ENCODE data around the gene XPO4. TPM values are rescaled to one million over a fixed set of nuclear protein-coding genes. Genes with fewer than 3 reads are reported as not detected.
"Not testable (repeated sequence)": the region's sequence is repeated elsewhere in the genome, so short reads cannot be mapped to it uniquely, and the experiment has no call there.

The XPO4 gene
- total RNA-seq, 1 donor from 2014 or later = 21.2 TPM

DNA sequence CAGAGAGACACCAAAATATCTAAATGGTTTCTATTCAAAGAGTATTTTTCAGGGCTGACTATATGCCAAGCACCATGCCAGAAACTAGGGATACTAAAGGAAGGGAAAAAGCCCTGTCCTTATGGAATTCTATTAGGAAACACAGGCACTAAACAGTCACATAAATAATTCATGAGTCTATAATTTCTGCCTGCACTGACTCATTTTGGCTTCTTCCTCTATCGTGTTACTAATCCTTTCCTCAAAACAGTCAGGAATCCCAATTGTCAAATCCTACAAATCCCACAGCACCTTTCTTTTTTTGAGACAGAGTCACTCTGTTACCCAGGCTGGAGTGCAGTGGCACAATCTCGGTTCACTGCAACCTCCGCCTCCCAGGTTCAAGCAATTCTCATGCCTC, 29.2 kb downstream of the XPO4 start:
- Histone ChIP-seq H3K36me3 (ENCODE audit: control insufficient read depth, insufficient read depth, low read length) (no peaks in the 10 kb centered on the region), H3K27me3 (ENCODE audit: control insufficient read depth, insufficient read depth, low read length) (no peaks in the 10 kb centered on the region), H3K4me3 (ENCODE audit: low read depth, low read length) (no peak overlapping the region)
- TF ChIP-seq, protein P1, sequence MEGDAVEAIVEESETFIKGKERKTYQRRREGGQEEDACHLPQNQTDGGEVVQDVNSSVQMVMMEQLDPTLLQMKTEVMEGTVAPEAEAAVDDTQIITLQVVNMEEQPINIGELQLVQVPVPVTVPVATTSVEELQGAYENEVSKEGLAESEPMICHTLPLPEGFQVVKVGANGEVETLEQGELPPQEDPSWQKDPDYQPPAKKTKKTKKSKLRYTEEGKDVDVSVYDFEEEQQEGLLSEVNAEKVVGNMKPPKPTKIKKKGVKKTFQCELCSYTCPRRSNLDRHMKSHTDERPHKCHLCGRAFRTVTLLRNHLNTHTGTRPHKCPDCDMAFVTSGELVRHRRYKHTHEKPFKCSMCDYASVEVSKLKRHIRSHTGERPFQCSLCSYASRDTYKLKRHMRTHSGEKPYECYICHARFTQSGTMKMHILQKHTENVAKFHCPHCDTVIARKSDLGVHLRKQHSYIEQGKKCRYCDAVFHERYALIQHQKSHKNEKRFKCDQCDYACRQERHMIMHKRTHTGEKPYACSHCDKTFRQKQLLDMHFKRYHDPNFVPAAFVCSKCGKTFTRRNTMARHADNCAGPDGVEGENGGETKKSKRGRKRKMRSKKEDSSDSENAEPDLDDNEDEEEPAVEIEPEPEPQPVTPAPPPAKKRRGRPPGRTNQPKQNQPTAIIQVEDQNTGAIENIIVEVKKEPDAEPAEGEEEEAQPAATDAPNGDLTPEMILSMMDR (IDR thresholded peaks at IDR 0.05; ENCODE audit: insufficient read depth, low read length, poor library complexity, severe bottlenecking) = no peak
- DNase-seq (ENCODE audit: low read depth) = no peak

DNA sequence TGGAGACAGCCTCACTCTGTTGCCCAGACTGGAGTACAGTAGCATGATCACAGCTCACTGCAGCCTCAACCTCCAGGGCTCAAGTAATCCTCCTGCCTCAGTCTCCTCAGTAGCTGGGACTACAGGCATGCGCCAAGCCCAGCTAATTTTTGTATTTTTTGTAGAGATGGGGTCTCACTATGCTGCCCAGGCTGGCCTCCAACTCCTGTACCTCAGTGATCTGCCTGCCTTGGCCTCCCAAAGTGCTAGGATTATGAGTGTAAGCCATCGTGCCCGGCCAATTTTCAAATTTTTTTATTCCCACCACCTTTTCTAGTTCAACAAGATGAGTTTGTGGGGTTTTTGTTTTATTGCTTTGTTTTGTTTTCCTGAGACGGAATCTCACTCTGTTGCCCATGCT, 31.7 kb downstream of the XPO4 start:
- Histone ChIP-seq H3K27me3 (ENCODE audit: control insufficient read depth, insufficient read depth, low read length) (no peaks in the 10 kb centered on the region), H3K36me3 (ENCODE audit: control insufficient read depth, insufficient read depth, low read length) (no peaks in the 10 kb centered on the region), H3K4me3 (ENCODE audit: low read depth, low read length) (no peak overlapping the region)
- TF ChIP-seq, protein P1 (IDR thresholded peaks at IDR 0.05; ENCODE audit: insufficient read depth, low read length, poor library complexity, severe bottlenecking) = no peak
- no peak for DNase-seq (ENCODE audit: low read depth)

DNA sequence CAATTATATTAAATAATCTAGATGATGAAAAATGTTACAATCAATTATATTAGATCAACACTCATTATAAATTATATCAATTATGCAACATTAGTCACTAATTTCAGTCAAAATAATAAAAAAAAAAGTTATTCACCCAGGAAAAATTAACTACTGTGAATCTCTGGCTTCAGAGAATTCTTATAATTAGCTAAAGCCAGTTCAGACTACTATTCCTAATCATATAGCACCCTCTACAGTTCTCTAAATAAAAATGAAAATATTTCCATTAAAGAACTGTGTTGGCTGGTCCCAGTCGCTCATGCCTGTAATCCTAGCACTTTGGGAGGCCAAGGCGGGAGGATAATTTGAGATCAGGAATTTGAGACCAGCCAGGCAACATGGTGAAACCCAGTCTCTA, 33.0 kb downstream of the XPO4 start:
- no peaks in the 10 kb centered on the region for H3K27me3 ChIP-seq (ENCODE audit: control insufficient read depth, insufficient read depth, low read length)
- DNase-seq (ENCODE audit: low read depth) = no peak
- TF ChIP-seq, protein P1 (IDR thresholded peaks at IDR 0.05; ENCODE audit: insufficient read depth, low read length, poor library complexity, severe bottlenecking) = no peak
- H3K36me3 ChIP-seq (ENCODE audit: control insufficient read depth, insufficient read depth, low read length) = no peaks in the 10 kb centered on the region
- no peak overlapping the region for H3K4me3 ChIP-seq (ENCODE audit: low read depth, low read length)

DNA sequence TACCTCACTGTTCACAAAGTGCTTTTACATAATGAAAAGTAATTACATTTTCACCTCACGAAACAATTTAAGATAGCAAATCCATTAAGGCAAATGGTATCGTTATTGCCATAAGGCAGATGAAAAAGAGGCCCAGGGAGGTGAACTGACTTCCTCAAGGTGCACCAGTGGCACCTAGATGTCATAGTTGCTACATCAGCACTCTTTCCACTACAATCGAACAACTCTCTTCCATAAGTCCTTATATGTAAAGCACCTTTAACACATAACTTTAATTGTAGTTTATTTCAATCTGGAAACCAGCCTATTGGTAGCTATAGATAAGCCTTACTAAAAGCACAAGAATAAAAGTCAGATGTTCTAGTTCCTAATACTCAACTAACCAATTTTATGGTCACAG, 35.1 kb downstream of the XPO4 start:
- Histone ChIP-seq H3K27me3 (ENCODE audit: control insufficient read depth, insufficient read depth, low read length) (no peaks in the 10 kb centered on the region), H3K4me3 (ENCODE audit: low read depth, low read length) (no peak overlapping the region), H3K36me3 (ENCODE audit: control insufficient read depth, insufficient read depth, low read length) (no peaks in the 10 kb centered on the region)
- DNase-seq (ENCODE audit: low read depth) = no peak
- TF ChIP-seq, protein P1 (IDR thresholded peaks at IDR 0.05; ENCODE audit: insufficient read depth, low read length, poor library complexity, severe bottlenecking) = no peak

DNA sequence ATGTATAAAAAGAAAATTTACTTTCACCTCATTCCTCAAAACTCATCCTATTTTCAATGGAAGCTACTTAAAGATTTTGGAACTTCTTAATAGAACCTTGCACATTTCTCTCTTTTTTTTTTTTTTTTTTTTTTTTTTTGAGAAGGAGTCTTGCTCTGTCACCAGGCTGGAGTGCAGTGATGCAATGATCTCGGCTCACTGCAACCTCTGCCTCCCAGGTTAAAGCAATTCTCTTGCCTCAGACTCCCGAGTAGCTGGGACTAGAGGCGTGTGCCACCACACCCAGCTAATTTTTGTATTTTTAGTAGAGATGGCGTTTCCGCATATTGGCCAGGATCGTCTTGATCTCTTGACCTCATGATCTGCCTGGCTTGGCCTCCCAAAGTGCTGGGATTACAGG, 40.9 kb downstream of the XPO4 start:
- H3K36me3 ChIP-seq (ENCODE audit: control insufficient read depth, insufficient read depth, low read length); DNase-seq (ENCODE audit: low read depth); H3K27me3 ChIP-seq (ENCODE audit: control insufficient read depth, insufficient read depth, low read length); H3K4me3 ChIP-seq (ENCODE audit: low read depth, low read length): not testable (repeated sequence)

DNA sequence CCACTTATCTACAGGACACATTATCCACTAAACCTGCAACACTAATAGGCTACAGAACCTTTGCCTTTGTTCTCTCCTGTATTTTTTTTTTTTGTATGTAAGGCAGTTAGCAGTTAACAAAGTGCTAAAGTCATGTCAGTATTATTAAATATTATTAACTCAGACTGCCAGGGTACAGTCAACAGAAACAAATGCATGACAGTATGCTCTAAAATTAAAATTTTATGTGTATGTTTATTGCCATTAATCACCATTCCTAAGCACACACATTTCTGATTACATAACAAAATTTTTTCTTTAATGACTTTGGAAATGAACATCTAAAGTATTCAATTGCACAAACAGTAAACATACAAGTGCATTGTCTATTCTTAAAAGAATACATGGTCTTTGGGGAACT, 41.7 kb downstream of the XPO4 start:
- no peak for DNase-seq (ENCODE audit: low read depth)
- Histone ChIP-seq H3K4me3 (ENCODE audit: low read depth, low read length) (no peak overlapping the region), H3K27me3 (ENCODE audit: control insufficient read depth, insufficient read depth, low read length) (no peaks in the 10 kb centered on the region), H3K36me3 (ENCODE audit: control insufficient read depth, insufficient read depth, low read length) (no peaks in the 10 kb centered on the region)
- TF ChIP-seq, protein P1 (IDR thresholded peaks at IDR 0.05; ENCODE audit: insufficient read depth, low read length, poor library complexity, severe bottlenecking) = no peak
